GM23248 (cell line): Measurements from ENCODE around the gene RCVRN. TPM values are rescaled to one million over a fixed set of nuclear protein-coding genes. Genes with fewer than 3 reads are reported as not detected.

ENCODE experiments used
- DNase-seq: peaks from one replicate; pipeline ENCODE4 v3.0.0-alpha.2; 2015
- H2AFZ ChIP-seq: fragments of 200-600 bp; sonication (generic); 2 replicates; pipeline ENCODE4 v1.6.1; 2016; ENCODE audit warnings: antibody characterized with exemption
- H3F3A ChIP-seq: fragments of 200-600 bp; sonication (generic); 2 replicates; pipeline ENCODE4 v1.6.1; 2016; ENCODE audit warnings: mild to moderate bottlenecking, antibody characterized with exemption, mixed run types; ENCODE audit not compliant: insufficient read depth
- H3K27ac ChIP-seq: fragments of 200-600 bp; sonication (generic); 2 replicates; pipeline ENCODE4 v1.5.1; 2016; ENCODE audit warnings: mild to moderate bottlenecking
- H3K27me3 ChIP-seq: fragments of 200-600 bp; sonication (generic); replicated peaks from 2 replicates; pipeline ENCODE4 v1.6.1; 2016; ENCODE audit warnings: mild to moderate bottlenecking; ENCODE audit not compliant: insufficient read depth
- H3K36me3 ChIP-seq: fragments of 200-600 bp; sonication (generic); 2 replicates; pipeline ENCODE4 v1.6.1; 2016; ENCODE audit warnings: low read depth, mild to moderate bottlenecking
- H3K4me1 ChIP-seq: fragments of 200-600 bp; sonication (generic); 2 replicates; pipeline ENCODE4 v1.6.1; 2016; ENCODE audit warnings: mild to moderate bottlenecking; ENCODE audit not compliant: insufficient read depth
- H3K4me2 ChIP-seq: fragments of 200-600 bp; sonication (generic); one replicate; pipeline ENCODE4 v1.6.1; 2016; ENCODE audit warnings: mild to moderate bottlenecking; ENCODE audit not compliant: unreplicated experiment
- H3K4me3 ChIP-seq: fragments of 200-600 bp; sonication (generic); 2 replicates; pipeline ENCODE4 v1.5.1; 2016; ENCODE audit warnings: mild to moderate bottlenecking
- H3K79me2 ChIP-seq: fragments of 200-600 bp; sonication (generic); 2 replicates; pipeline ENCODE4 v1.6.1; 2016; ENCODE audit warnings: mild to moderate bottlenecking; ENCODE audit not compliant: insufficient read depth
- H3K9ac ChIP-seq: fragments of 200-600 bp; sonication (generic); 2 replicates; pipeline ENCODE4 v1.6.1; 2016; ENCODE audit warnings: mild to moderate bottlenecking
- H3K9me2 ChIP-seq: fragments of 200-600 bp; sonication (generic); 2 replicates; pipeline ENCODE4 v1.6.1; 2016; ENCODE audit warnings: mixed run types, mild to moderate bottlenecking, moderate library complexity; ENCODE audit not compliant: insufficient read depth
- H3K9me3 ChIP-seq: fragments of 200-600 bp; sonication (generic); one replicate; pipeline ENCODE4 v1.6.1; 2017; ENCODE audit warnings: low read depth
- H4K20me1 ChIP-seq: fragments of 200-600 bp; sonication (generic); 2 replicates; pipeline ENCODE4 v1.6.0; 2016; ENCODE audit not compliant: insufficient read depth
- EZH2 ChIP-seq: fragments of 200-600 bp; sonication (generic); IDR thresholded peaks from 2 replicates; pipeline ENCODE4 v1.6.1; 2018; ENCODE audit warnings: antibody characterized with exemption, mild to moderate bottlenecking; ENCODE audit not compliant: insufficient read depth, poor library complexity, severe bottlenecking
- EZH2phosphoT487 ChIP-seq: fragments of 200-600 bp; sonication (generic); IDR thresholded peaks from 2 replicates; pipeline ENCODE4 v1.6.1; 2018; ENCODE audit warnings: antibody characterized with exemption, moderate library complexity, mild to moderate bottlenecking, low read depth; ENCODE audit not compliant: insufficient read depth
- WGBS, 2 experiments: methylation state at CpG; one replicate each; pipeline ENCODE4 v1.1.6; 2015 to 2017; ENCODE audit warnings: low lambda C conversion rate in 2 of 2, low coverage in 1 of 2; ENCODE audit errors: missing lambda C conversion rate in 2 of 2; 5-methylcytosine and 5-hydroxymethylcytosine counted together
- in situ Hi-C: fragments of 300-500 bp; cut with MboI; formaldehyde crosslinking; loops from 2 replicates; pipeline ENCODE4 v1.15.0; 2020
- polyA plus RNA-seq: library from polyadenylated mRNA; unstranded; fragments of >200 nt; fragmentation: Nextera tagmentation; extraction: Ambion mirVana; gene quantifications from 2 replicates; pipeline ENCODE4 v1.2.1, GENCODE V29; 2016
- total RNA-seq: library from RNA; depleted of rRNA; stranded (reverse); fragments of >200 nt; shearing (Covaris generic); gene quantifications from 2 replicates; pipeline ENCODE4 v1.2.3, GENCODE V29; 2014

The RCVRN gene
- total and polyA plus RNA-seq, 2 experiments from 2014 or later, result not detected

DNA sequence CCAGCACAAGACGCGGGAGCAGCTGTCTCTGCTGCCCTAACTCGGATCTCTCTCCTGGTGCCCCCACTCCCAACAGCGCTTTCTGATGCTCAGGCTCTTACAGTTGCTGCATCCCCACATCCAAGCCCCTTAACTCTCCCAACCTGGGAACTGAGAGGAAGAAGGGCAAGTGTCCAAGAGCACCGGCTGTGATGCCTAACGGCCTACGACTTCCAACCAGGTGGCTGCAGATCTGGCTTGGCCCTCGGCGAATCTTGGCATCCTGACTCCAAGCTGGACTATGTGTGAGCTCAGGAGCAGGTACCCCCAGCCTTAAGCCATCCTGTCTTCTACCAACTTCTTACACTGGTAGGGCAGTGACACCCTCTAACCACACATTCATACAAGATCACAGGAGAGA is 38.3 kb upstream of the RCVRN start:
- TF ChIP-seq EZH2 (no peak), EZH2phosphoT487 (no peak)

GRCh38 chr17:9942885-9943284 is 37.8 kb upstream of the RCVRN start:
- Histone ChIP-seq H3K27me3 (no peaks in the 10 kb centered on the region), H3K36me3 (peaks cover 5% of the 10 kb centered on the region; the same call in 1 of the 2 replicates), H4K20me1 (no peaks in the 10 kb centered on the region), H3K4me1 (no peaks in the 10 kb centered on the region), H3K4me3 (no peak overlapping the region), H3K4me2 (no peak overlapping the region), H2AFZ (no peak overlapping the region), H3K79me2 (no peaks in the 10 kb centered on the region), H3F3A (0 out of 2 replicates have a peak, but pooled peaks cover 3% of the 10 kb centered on the region), H3K27ac (no peak overlapping the region), H3K9me2 (no peaks in the 10 kb centered on the region), H3K9me3 (no peaks in the 10 kb centered on the region), H3K9ac (no peak overlapping the region)
- WGBS, 2 experiments, result 85 to 87% methylated on average over 13 of the region's 13 CpGs
- TF ChIP-seq EZH2, result no peak
- TF ChIP-seq EZH2phosphoT487, result no peak
- in situ Hi-C loops, result no loop called here
- no peak for DNase-seq

More for the DNA sequence above, 38.3 kb upstream of the RCVRN start:
- no peak overlapping the region for H3K4me3 ChIP-seq
- no peaks in the 10 kb centered on the region for H3F3A ChIP-seq
- no peak overlapping the region for H2AFZ ChIP-seq
- H3K27me3 ChIP-seq, result no peaks in the 10 kb centered on the region
- in situ Hi-C loops, result no loop called here
- no peak overlapping the region for H3K4me2 ChIP-seq
- H3K4me1 ChIP-seq, result no peaks in the 10 kb centered on the region
- WGBS, 2 experiments, result 86 to 89% methylated on average over 9 of the region's 9 CpGs
- no peaks in the 10 kb centered on the region for H3K9me3 ChIP-seq
- no peak overlapping the region for H3K9ac ChIP-seq
- DNase-seq, result no peak
- no peaks in the 10 kb centered on the region for H4K20me1 ChIP-seq
- H3K27ac ChIP-seq, result no peak overlapping the region
- H3K9me2 ChIP-seq, result no peaks in the 10 kb centered on the region
- H3K79me2 ChIP-seq, result no peaks in the 10 kb centered on the region
- H3K36me3 ChIP-seq, result peaks cover 5% of the 10 kb centered on the region; the same call in 1 of the 2 replicates

DNA sequence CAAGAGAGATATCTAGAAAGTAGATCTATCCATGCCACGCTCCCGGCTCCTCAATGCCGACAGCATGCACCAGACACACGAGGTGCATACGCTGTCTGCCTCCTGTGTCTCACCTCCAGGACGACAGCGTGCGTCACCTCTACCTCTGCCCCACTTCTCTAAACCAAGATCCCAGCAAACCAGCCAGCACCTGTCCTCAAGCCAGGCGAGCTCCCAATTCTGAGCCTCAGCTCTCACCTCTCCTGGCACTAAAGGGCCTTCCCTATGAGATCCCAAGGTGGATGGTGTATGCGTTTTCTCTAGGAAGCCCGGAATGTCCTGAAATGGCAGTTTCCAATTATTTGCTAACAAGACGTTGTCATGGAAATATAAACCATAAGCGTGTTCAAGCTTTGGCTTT is 36.2 kb upstream of the RCVRN start:
- Histone ChIP-seq H3K27me3 (no peaks in the 10 kb centered on the region), H3F3A (0 out of 2 replicates have a peak, but pooled peaks cover 5% of the 10 kb centered on the region), H4K20me1 (no peaks in the 10 kb centered on the region), H3K4me1 (no peaks in the 10 kb centered on the region), H3K4me2 (no peak overlapping the region), H3K9me3 (no peaks in the 10 kb centered on the region), H3K36me3 (peaks cover 5% of the 10 kb centered on the region; the same call in 1 of the 2 replicates), H3K9me2 (no peaks in the 10 kb centered on the region), H2AFZ (no peak overlapping the region), H3K4me3 (no peak overlapping the region), H3K27ac (no peak overlapping the region), H3K79me2 (no peaks in the 10 kb centered on the region), H3K9ac (no peak overlapping the region)
- WGBS, 2 experiments, result 93% methylated on average over 13 of the region's 13 CpGs
- in situ Hi-C loops, result no loop called here
- TF ChIP-seq EZH2phosphoT487 (no peak), EZH2 (no peak)
- no peak for DNase-seq

DNA sequence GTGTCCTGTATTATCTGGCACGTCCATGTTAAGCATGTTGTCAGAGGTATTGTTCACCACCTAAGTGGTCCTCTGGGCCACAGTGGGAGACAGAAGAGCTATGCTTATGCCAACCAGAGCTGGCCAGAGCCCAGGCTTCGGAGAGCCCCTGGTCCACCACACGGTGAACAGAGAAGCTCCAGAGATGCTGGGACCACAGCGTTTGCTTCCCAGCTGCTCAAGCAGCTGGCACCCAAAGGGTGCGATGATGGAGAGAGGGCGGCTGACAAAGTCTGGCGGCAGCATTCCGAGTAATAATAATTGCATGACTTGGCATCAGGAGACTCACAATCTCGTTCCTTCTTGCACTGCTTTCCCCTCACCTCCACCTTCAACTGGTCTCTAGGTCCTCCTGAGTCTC is 35.8 kb upstream of the RCVRN start:
- no peak for DNase-seq
- Histone ChIP-seq H2AFZ (no peak overlapping the region), H3K4me2 (no peak overlapping the region), H3K36me3 (peaks cover 5% of the 10 kb centered on the region; the same call in 1 of the 2 replicates), H3K9ac (no peak overlapping the region), H3K27ac (no peak overlapping the region), H4K20me1 (no peaks in the 10 kb centered on the region), H3K27me3 (no peaks in the 10 kb centered on the region), H3K9me2 (no peaks in the 10 kb centered on the region), H3F3A (0 out of 2 replicates have a peak, but pooled peaks cover 5% of the 10 kb centered on the region), H3K79me2 (no peaks in the 10 kb centered on the region), H3K9me3 (no peaks in the 10 kb centered on the region), H3K4me1 (no peaks in the 10 kb centered on the region), H3K4me3 (no peak overlapping the region)
- in situ Hi-C loops, result no loop called here
- 57 to 69% methylated on average over 9 of the region's 9 CpGs for WGBS, 2 experiments
- no peak for TF ChIP-seq EZH2phosphoT487
- no peak for TF ChIP-seq EZH2

GRCh38 chr17:9938764-9939163 is 33.7 kb upstream of the RCVRN start:
- Histone ChIP-seq H3F3A (0 out of 2 replicates have a peak, but pooled peaks cover 5% of the 10 kb centered on the region), H3K9me3 (no peaks in the 10 kb centered on the region), H3K4me2 (no peak overlapping the region), H3K27me3 (no peaks in the 10 kb centered on the region), H3K79me2 (no peaks in the 10 kb centered on the region), H4K20me1 (no peaks in the 10 kb centered on the region), H3K9me2 (no peaks in the 10 kb centered on the region), H3K4me1 (no peaks in the 10 kb centered on the region), H2AFZ (no peak overlapping the region), H3K27ac (no peak overlapping the region), H3K36me3 (0 out of 2 replicates have a peak, but pooled peaks cover 5% of the 10 kb centered on the region), H3K9ac (no peak overlapping the region), H3K4me3 (no peak overlapping the region)
- no peak for DNase-seq
- TF ChIP-seq EZH2, result no peak
- TF ChIP-seq EZH2phosphoT487, result no peak
- 60 to 62% methylated on average over 1 of the region's 1 CpG for WGBS, 2 experiments
- in situ Hi-C loops, result no loop called here
